HG03066 (cell line): Measurements from ENCODE around the gene NOS2.
"Not testable (repeated sequence)": the region's sequence is repeated elsewhere in the genome, so short reads cannot be mapped to it uniquely, and the experiment has no call there.

Source experiments
- ATAC-seq: cut with Tn5 transposase; IDR thresholded peaks from one replicate; pipeline ENCODE4 v1.9.1; 2021; ENCODE audit warnings: low read depth; ENCODE audit not compliant: unreplicated experiment

NOS2 gene

DNA sequence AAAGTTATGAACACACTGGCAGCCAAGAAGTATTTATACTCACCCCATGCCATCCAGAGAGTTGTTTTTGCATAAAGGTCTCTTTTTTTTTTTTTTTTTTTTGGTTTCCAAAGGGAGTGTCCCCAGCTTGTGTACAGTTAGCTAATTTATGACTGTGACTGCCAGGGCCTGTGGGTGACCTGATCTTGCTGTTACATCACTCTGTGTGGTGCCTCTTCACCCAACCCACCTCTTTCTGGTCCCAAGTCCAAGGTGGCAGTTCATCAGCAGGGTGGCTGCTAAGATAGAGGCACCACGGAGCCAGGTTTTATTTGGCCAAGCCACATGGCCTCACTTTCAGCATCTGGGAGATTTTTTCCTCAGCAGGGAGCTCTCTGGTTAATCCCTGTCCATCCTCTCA, at the start of gene NOS2:
TSS of gene NOS2 (minus strand) at position 8 of the 400 bp plus-strand sequence. CDS start 1,720 bp downstream, outside the sequence.
- ATAC-seq: no peak

DNA sequence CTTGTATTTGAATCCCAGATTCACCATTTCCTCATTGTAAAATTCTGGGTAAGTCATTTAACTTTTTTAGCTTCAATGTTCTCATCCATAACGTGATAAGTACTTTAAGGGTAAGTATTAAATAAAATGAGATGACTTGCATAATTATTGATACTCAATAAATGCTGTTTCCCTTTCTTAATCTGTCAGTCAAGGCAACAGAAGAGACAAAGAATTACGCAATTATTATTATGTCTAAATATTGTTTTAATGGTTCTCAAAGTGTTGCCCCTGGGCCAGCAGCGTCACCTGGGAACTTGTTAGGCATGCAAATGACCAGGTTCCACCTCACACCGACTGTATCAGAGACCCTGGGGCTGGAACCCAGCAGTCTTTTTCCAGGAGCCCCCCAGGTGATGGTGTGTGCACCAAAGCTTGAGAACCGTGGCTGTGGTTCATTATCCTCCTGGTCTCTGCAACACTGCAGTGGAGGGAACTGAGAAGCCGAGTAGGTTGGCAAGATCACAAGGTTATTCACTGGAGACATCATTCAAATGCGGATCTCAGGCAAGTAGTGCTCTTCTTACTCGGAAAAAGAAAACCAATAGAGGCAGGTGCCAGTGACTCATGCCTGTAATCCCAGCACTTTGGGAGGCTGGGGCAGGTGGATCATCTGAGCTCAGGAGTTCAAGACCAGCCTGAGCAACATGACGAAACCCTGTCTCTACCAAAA, 49.3 kb upstream of the NOS2 start:
- ATAC-seq: no peak

DNA sequence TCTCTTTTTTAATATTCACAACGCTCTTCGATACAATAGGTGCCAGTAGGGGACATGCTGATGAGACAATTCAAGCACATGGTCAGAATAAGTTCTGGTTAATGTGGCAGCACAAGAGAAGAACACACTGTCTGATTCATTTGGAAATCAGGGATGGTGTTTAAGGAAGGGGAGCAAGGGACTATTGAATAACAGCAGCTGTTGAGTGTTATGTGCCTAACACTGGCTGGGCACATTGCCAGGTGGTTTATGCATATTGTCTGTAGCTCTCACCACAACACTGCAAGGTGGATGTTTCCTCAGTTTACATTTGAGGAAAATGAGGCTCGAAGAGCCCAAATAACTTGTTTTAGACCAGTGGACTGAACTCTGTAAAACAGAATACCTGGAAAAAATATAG, 48.6 kb upstream of the NOS2 start:
- ATAC-seq: no peak

DNA sequence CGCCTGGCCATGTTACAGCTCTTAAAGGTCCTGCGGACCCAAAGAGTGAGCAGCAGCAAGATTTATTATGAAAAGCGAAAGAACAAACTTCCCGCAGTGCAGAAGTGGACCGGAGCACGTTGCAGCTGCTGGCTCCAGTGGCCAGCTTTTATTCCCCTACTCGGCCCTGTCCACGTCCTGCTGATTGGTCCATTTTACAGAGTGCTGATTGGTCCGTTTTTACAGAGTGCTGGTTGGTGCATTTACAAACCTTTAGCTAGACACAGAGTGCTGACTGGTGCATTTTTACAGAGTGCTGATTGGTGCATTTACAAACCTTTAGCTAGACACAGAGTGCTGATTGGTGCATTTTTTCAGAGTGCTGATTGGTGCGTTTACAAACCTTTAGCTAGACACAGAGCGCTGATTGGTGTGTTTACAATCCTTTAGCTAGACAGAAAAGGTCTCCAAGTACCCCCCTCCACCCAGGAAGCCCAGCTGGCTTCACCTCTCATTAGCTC, 46.5 kb upstream of the NOS2 start:
- not testable (repeated sequence) for ATAC-seq

DNA sequence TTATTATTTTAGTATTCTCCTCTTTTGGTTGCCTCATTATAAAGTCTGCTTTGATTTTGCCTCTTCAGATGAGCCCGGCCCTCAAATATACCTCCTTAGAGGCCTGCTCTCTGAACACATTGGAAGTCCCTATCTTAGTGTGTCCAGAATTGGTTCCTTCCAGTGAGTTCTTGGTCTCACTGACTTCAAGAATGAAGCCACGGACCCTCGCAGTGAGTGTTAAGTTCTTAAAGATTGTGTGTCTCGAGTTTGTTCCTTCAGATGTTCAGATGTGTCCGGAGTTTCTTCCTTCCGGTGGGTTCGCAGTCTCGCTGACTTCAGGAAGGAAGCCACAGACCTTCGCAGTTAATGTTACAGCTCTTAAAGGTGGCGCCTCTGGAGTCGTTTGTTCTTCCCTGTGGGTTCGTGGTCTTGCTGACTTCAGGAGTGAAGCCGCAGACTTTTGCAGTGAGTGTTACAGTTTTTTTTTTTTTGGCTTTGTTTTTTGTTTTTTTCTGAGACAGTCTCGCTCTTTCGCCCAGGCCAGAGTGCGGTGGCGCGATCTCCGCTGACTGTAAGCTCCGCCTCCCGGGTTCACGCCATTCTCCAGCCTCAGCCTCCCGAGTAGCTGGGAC, 45.8 kb upstream of the NOS2 start:
- no peak for ATAC-seq

DNA sequence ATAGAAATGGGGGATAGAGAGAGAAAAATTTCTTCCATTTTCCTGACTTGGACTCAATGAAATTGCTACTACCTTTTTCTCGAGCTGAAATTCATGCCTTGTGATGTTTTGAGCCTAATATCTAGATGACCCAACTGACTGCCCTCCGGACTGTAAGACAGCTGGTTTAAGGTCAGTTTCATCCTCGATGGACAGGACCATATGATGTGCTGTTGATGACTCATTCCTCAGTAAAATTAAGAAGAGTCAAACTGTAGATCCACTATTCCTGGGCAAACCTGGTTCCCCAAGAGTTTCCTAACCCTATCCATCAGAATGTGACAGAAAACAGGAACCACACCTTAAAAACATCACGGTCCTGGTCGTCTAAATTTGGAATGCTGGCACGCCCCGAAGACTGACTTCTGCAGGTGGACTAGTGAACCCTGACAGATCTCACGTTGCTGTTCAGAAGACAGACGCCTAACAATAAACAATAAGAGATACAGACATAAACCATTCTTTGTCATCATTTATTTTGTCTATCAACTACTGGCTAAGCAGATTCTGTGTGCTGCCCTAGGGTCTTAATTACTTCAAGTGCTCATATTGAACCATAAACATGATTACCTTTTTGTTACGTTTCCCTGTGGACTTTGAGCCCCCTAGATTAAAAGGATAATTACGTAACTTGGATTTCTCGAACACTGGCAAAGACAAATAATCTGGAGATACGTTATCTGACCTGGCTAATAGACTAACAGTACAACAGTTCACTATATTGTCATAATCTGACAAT, 45.1 kb upstream of the NOS2 start:
- no peak for ATAC-seq

DNA sequence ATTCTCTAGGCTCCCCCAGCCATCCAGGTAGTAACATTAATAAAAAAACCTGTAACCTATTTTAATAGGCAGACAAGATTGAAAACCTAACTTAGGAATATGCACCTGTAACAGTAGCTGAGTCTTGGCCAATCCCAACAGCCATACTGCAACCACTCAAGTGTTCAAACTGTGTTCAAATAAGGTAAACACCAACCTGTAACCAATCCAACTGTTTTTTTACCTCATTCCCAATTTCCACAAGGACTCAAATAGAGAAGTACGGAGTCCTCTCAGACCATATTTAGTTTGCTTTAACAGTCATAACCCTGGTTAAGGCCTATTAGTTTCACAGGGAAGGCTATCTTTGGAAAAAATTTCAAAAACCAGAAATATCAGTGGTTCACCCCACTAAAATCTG, 40.4 kb upstream of the NOS2 start:
- ATAC-seq: no peak

DNA sequence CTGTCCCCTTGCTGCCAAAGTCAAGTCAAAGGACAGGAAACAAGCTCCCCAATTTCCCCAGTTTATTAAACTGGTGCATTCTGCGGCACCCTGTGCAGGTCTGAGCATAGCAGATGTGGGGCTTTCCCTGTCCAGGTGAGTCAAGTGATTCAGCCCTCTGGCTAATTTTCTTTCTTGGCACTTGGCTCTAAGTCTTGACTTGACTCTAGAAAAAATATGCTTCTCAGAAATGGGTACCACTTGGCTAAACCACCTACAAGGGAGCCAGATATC, 40.0 kb upstream of the NOS2 start:
- not testable (repeated sequence) for ATAC-seq

DNA sequence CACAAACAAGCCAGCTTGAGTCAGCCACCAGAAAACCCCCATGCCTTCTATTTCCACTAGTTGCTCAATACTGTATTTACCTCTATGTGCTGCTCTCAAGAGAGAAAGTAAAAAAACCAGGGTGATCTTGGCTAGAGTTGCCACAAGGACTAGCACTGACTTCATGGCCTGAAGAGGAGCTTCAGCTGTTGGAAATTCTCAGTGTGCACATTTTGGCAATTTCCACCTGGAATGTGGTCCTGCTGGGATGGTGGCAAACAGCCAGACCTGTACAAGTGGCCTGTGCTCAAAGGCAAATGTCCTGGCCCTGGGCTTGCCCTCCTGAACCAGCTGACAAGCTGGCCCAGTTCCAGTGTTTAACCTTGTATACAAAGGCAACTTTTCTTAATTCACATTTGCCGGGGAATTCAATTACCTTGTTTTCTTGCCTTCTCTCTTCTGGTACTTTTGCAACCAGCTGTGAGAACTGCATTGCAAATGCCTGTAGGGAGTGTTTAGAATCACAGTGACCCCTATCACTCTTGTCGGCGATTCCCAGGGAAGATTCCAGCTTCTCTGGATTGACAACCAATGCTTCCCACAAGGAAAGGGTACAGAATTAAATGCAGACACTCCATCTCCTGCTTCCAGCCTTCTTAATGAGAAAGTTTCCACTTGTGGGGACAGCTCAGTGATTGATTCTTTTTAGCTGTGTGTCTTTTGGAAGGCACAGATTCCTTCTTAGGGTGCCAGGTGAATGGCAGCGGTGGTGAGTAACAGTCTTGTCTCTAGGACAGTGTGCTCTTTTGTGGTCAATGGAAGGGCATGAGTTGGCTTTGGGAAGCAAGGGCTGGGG, 39.5 kb upstream of the NOS2 start:
- ATAC-seq: not testable (repeated sequence)

DNA sequence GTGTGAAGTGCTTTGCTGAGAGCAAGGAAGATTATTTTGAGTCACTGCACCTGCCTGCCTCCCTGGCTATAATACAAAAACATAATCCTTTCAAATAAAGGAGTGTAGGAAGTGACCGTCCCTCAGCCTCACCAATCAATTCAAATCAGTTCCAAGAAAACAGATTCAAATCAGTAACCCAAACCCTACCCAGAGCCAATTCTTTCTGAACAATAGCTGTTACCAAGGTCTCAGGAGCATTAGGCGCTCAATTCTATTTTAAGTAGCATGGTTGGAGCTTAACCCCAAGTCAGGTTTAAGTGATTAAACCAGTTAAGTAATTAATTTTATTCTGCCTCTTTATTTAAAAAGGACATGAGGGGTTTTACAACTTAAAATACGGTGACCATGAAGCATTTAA, 38.3 kb upstream of the NOS2 start:
- ATAC-seq: not testable (repeated sequence)

DNA sequence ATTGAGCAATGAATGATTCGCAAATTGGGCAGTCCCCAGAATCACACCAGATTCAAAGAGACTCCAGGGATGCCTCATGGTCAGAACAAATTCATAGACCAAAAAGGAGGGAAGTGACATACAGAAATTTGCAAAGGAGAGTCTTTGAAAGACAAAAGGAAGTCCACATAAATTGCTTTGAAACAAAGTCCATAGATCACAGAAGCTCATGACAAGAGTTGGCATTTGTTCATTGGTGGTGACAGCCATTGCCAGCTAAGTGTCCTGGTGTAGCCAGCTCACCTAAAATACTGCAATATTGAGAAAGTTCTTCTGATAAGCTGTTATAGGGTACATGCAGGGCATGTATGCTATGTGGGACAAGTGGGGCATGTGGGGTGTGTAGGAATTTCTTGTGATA, 37.4 kb upstream of the NOS2 start:
- not testable (repeated sequence) for ATAC-seq

DNA sequence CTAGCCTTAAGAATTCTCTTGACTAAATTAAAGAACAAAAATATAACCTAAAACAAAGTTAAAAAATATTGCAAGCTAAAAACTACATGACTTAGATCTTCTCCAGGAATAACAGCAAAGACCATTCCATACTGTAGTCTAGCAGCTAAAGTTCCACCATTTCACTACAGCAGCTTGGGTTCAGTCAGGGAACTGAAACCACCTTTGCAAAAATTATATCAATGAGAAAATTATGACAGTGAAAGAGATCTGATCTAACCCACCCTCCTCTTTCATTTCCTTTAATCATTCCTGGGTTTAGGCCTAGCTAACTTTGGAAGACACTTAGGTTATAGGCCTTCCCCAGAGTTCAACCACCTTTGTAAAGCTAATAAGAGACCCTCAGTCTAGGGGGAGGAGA, 36.3 kb upstream of the NOS2 start:
- ATAC-seq: no peak

DNA sequence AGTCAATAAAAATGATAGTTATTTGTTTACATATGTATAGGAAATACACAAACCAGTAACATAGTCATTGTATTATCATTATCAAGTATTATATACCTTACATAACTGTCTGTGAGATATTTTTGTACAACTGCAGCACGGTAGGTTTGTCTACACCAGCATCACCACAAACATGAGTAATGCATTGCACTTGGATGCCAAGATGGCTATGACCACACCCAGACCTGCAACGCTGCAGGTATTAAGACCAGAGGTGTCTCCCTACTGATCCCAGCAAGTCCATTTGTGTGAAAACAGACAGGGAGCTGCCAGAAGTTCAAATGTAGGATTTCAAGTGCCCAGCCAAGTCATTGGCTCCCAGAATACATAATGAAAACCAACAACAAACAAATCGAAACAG, 34.2 kb upstream of the NOS2 start:
- ATAC-seq: no peak

DNA sequence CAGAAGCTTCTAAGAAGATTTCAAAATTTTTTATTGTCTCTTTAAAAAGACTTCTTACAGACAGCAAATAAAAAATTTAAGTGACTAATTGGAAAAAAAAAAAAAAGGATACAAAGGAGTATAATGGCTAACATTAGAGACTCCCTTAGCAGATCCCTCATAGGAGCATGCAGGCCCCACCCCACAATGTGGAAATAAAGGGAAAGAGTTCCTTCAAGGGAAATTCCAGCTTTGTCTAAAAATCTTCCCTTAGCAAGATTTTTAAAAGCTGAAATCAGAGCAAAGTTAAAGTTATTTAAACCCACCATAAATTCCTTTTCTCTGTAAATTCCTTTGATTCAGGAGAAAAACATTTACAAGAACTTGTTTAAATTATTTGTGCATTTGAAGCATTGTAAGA, 32.5 kb upstream of the NOS2 start:
- no peak for ATAC-seq

DNA sequence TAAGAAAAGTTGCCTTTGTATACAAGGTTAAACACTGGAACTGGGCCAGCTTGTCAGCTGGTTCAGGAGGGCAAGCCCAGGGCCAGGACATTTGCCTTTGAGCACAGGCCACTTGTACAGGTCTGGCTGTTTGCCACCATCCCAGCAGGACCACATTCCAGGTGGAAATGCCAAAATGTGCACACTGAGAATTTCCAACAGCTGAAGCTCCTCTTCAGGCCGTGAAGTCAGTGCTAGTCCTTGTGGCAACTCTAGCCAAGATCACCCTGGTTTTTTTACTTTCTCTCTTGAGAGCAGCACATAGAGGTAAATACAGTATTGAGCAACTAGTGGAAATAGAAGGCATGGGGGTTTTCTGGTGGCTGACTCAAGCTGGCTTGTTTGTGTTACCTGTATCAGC, 29.6 kb upstream of the NOS2 start:
- not testable (repeated sequence) for ATAC-seq

DNA sequence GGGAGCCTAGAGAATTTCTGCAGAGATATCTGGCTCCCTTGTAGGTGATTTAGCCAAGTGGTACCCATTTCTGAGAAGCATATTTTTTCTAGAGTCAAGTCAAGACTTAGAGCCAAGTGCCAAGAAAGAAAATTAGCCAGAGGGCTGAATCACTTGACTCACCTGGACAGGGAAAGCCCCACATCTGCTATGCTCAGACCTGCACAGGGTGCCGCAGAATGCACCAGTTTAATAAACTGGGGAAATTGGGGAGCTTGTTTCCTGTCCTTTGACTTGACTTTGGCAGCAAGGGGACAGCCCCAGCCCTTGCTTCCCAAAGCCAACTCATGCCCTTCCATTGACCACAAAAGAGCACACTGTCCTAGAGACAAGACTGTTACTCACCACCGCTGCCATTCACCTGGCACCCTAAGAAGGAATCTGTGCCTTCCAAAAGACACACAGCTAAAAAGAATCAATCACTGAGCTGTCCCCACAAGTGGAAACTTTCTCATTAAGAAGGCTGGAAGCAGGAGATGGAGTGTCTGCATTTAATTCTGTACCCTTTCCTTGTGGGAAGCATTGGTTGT, 28.9 kb upstream of the NOS2 start:
- ATAC-seq: not testable (repeated sequence)

DNA sequence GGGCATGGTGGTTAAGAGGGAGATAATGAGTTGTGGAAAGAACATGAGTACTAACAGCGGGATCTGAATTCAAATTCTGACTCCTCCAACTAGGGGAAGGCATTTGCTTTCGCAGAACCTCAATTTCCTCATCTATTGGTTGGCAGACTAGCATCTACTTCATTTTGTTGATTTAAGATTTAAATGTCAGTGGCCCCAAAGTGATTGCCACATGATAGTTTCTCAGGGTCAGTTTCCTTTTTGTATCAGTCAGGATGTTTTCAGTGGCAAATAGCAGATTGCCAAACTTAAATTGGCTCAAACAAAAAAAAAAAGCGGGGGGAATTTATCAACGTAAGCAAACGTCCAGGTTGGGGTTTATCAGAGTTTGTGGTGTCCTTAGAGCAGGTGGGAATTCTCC, 25.1 kb upstream of the NOS2 start:
- no peak for ATAC-seq

DNA sequence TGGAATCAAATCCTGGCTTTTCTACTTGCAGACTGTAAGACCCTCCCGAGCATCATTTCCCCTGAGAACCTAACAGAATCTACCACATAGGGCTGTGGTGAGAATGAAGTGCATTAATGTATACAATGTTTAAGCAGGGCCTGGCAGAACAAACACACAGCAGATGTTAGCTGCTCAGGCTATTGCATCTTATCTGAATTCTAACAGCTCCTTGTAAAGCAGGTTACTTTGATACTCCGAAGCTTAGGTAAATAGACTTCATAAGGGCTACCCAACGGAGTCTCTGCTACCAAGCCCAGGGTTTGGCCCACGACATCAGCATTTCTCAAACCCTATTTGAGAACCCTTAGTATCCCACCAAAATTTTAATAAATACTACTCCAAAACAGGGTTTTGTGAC, 24.4 kb upstream of the NOS2 start:
- no peak for ATAC-seq

DNA sequence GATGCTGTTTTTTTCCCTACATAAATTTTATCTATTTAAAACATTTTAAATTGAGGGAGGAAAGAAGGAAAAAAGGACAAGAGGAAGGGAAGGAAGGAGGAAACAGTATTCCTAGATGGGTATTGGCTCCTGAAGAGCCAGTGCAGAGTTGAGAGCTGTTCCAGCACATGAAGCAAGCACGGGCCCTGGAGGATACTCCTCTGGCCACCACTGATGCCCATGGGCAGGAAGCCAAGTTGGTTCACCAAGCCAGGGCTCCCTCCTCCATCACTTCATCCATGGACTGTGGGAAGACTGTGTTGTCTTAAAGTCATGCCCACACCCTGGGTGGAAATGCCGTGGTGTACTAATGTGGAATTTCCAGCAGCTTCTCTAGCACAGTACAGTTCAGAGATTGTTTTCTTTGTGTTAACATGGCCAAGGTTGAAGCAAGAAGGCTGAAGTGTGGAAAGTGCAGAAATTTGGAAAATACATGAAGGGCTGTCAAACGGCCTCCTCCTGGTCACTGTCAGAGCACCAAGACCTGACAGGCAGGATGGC, 23.9 kb upstream of the NOS2 start:
- no peak for ATAC-seq

DNA sequence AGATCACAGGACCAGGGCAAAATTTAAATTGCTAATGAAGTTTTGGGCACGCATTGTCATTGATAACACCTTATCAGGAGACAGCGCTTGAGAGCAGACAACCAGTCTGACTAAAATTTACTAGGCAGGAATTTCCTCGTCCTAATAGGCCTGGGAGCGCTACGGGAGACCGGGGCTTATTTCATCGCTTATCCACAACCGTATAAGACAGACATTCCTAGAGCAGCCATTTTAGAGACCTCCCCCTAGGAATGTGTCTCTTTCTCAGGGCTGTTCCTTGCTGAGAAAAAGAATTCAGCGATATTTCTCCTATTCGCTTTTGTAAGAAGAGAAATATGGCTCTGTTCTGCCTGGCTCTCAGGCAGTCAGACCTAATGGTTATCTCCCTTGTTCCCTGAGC, 21.8 kb upstream of the NOS2 start:
- not testable (repeated sequence) for ATAC-seq
